ENCODE measurements around the gene TIMM17B.

DNA sequence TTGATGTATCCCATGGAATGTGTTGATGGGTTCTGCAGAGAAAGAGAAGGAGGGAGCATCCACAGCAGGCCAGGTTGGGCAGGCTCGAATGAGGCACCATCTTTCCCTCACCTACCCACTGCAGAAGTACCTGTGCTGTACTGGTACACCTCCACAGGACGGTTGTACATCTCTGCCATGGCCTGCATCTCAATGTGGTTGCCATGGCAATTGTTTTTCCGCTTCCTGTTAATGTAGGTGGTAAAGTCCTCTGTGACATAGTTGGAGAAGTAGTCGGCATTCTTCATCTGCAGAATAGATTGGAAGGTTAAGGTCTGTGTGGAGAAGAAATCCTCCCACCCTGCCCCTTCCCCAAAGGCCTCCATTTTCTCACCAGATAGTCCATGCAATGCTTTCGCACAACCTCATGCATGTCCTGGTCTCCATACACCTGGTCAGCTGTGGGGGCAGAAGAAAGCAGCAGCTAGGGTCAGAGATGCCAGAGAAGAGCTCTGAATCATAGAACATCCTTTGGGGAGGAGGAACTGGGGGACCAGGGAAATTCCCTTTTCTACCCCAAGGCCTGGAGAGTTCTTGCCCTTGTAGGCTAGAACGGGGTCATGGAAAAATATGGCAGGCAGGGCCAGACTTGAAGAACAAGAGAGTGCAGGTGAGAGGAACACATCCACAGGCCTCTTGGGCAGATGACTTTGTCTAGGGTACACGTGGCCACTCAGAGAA, 37.2 kb upstream of the TIMM17B start:
- TF ChIP-seq, protein P1, sequence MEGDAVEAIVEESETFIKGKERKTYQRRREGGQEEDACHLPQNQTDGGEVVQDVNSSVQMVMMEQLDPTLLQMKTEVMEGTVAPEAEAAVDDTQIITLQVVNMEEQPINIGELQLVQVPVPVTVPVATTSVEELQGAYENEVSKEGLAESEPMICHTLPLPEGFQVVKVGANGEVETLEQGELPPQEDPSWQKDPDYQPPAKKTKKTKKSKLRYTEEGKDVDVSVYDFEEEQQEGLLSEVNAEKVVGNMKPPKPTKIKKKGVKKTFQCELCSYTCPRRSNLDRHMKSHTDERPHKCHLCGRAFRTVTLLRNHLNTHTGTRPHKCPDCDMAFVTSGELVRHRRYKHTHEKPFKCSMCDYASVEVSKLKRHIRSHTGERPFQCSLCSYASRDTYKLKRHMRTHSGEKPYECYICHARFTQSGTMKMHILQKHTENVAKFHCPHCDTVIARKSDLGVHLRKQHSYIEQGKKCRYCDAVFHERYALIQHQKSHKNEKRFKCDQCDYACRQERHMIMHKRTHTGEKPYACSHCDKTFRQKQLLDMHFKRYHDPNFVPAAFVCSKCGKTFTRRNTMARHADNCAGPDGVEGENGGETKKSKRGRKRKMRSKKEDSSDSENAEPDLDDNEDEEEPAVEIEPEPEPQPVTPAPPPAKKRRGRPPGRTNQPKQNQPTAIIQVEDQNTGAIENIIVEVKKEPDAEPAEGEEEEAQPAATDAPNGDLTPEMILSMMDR (IDR thresholded peaks at IDR 0.05) = no peak
- TF ChIP-seq ZFX (IDR thresholded peaks at IDR 0.05; ENCODE audit: borderline replicate concordance) = no peak

All from 22Rv1 (cell line).